ENCODE data around the gene TFCP2L1.

The TFCP2L1 gene

DNA sequence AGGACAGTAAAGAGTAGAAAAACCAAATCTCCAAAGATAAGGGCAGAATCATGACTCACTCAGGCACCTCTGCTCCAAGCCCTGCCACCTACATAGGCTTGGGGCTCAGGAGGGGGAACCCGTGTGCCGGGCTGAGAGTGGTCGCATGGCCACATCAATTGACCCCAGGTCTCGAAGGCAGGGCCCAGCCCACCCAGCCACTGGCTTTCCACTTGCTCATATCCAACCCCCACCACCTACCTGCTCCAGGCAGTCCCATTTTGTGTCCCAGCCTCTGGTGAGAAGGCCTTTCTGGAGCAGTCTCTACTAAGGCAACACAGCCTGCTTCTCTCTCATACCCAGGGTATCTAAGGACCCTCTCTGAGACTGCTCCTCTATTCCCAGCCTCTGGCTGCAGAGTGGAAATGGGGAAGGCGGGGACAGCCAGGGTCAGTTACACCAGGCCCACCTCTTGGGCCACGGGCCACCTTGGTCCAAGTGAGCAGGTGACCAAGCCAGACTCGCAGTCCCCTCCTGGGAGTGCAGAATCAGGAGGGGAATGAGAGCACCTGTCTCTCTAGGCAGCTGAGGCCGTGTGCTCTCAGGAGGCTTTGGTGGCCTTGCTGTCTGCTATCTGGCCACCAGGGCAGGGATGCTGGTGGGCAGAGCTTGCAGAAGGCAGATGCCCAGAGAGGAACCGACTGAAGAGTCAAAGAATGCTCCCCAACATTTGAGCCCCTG, 20.8 kb downstream of the TFCP2L1 start:
- DNase-seq: no peak

DNA sequence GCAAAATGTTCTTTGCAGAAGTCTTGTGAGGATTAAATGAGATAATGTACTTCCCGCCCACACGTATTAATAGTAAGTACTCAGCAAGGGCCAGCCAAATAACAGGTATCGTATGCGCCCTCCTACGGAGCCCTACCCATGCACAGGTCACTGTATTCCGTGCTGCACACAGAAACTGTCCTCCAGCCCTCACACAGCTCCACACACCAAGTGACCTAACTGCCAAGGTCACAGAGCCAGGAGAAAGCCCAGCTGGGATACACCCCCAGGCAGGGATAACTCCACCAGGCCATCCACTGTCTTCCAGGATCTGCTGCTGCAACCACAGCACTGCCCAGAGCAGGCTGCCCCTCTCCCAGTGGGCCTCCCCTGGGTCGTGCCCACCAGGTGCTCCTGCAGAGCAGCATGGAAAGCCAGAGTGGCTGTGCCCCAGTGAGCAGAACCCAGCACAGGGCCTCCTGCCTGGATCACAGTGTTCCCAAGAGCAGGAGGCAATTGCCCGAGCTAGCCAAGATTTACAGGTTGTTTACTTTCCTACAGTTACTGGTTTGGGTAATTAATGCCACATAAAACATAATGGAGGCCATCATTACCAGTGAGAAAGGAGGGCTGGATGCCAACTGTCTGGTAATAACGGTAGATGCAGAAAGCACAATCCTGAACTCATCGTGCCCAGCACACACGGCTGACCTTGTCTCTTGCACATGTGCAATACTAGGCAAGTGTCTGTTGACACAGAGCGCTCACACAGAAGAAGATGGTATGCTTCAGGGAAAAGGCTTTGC, 24.4 kb downstream of the TFCP2L1 start:
- no peak for DNase-seq

DNA sequence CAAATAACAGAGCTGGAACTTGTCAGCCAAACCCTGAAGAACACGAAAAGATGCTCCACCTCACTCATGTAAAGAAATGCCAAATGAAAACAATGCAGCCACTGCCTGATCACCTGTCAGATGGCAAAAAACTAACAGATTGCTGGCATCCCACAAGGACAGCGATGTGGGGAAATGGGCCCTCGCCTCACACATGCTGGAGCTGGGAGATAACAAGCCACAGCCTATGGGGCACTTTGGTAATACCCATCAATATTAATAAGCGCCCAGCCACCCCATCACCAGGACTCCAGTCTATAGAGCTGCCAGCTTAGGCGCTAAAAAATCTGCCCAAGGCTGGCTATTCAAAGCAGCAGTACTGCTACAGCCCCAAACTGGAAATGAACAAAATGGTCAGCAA, 27.0 kb downstream of the TFCP2L1 start:
- DNase-seq: no peak

DNA sequence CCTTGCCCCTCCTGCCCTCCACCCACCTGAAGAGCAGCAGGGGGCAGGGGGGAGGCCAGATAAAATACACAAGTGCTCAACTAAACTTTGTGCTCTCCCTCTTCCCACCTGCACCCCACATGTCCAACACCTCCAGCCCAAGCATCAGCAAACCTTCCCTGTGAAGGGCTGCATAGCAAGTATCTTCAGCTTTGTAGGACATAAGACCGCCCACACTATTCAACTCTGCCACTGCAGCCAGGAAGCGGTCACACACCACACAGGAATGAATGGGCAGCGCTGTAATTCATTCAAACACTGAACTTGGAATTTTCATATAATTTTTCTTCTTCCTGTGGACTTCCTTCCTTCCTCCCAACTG, 27.5 kb downstream of the TFCP2L1 start:
- DNase-seq: no peak

DNA sequence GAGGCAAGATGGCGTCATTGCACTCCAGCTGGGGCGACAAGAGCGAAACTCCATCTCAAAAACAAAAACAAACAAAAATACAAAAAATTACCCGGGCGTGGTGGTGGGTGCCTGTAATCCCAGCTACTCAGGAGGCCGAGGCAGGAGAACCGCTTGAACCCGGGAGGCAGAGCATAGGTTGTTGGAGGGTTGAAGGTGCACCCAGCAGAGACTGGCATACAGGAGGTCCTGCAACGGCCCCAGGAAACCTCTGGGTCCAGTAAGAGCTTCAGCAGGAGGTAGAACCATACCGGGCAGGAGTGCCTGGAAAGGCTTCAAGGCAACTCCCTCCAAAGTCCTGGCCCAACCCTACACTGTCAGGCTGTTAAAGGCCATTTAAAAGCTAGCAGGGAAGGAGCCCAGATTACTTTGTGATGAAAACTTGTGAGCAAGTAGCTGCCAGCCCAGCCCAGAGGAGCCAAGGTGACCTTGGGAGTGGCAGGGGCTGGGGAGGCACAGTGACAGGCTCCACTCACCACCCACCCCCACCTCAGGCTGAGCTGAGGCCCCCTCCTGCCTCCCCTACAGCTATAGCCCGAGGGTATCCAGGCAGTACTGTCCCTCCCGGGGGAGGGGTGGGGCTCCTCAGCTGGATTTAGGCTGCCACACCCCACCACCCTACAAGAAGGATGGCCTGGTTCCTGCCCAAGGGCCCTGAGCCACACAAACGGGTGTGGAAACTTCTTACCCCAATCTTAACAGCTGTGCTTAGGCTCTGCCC, 28.1 kb downstream of the TFCP2L1 start:
- DNase-seq: no peak

DNA sequence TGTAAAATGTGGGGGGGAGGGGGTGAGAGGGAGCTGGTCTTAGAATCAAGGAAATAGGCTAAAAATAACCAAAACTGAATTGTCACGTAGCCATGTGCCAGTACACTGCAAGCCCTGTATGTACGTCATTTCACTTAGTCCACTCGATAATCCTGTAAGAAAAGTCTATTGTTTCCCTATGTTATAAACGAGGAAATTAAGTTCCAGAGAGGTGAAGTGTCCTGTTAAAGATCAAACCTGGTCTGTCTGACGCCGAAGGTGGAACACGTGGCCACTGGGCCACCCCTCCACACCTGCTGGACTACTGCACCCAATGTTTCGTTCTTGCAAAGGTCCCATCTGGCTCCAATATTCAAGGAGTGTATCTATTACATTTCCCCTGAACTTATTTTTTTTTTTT, 29.6 kb downstream of the TFCP2L1 start:
- no peak for DNase-seq

DNA sequence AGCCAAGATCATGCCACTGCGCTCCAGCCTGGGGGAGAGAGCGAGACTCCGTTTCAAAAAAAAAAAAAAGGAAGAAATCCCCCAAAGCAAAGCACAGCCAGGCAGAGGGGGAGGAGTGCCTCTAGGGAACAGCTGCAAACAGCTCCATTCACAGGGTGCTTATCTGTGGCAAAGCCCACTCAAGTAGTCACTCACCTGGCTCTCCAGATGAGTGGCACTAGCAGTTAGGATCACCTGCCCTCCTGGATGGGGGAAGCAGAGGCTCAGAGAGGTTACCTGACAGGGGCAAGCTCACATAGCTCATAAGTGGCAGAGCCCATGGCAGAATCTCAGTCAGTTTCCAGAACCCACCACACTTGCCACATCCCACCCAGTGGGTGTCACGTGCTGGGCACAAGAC, 30.3 kb downstream of the TFCP2L1 start:
- no peak for DNase-seq

DNA sequence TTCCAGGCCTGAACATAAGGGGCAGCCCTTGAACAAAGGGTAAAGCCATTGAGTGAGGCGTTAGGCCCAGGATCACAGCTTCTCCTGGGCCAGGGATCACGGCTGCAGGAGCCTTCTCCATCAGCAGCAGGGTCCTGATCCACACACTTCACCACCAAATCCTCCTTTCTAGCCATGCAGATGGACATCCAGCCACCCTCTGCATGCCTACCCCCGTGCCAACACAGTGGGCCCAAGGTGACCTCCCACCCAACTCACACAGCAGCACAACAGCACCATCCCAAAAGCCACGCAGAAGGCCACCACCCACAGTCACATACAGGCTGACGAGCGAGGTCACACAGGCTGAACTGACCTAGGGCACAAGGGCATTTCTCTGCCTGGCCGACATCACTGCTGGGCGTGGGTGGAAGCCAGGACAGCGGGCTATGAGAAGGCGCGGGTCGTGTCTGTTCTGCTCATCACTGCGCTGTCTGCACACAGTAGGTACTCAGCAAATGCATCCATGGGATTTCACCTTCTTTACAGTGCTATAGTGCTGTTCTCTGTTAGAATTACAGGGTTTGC, 31.2 kb downstream of the TFCP2L1 start:
- no peak for DNase-seq

DNA sequence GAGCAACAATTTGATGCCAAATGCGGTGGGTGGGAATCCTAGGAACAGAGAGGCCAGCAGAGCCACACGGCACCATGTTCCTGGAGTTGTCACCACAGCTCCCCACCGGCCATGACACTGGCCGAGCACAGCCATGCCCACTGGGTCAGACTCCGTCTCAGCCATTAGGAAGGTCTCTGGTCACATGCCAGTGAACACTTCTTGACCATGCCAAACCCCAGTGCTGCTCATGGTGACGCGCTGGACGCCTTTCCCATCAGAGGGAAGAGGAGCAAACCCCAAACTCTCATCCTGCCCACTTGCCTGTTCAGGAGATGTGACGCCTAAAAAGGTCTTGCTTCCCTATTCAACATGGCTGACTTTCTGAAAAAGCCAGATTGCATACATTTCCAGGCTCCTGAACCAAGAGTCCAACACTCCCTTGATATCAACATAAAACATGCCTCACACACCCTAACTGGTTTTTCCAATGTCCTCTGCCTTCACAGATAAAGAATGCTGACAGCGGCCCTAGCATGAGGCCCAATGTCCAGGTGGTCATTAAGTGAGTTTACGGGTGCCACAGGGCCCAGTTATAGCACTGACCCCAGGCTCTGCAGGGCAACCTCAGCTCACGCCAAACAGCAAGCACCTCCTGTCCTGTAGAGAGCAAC, 31.9 kb downstream of the TFCP2L1 start:
- DNase-seq: no peak

DNA sequence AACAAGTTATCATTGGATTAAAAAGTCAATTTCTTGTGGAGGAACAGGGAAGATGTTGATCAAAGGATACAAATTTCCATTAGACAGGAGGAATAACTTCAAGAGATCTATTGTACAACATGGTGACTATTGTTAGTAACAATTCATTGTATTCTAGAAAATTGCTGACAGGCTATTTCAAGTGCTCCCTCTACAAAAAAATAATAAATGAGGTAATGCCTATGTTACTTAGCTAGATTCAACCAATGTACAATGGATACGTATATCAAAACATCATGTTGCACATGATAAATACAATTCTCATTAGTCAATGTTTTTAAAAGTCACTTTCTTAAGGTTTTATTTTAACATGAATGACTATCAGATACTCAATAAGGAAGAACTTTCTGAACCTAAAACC, 33.5 kb downstream of the TFCP2L1 start:
- no peak for DNase-seq

DNA sequence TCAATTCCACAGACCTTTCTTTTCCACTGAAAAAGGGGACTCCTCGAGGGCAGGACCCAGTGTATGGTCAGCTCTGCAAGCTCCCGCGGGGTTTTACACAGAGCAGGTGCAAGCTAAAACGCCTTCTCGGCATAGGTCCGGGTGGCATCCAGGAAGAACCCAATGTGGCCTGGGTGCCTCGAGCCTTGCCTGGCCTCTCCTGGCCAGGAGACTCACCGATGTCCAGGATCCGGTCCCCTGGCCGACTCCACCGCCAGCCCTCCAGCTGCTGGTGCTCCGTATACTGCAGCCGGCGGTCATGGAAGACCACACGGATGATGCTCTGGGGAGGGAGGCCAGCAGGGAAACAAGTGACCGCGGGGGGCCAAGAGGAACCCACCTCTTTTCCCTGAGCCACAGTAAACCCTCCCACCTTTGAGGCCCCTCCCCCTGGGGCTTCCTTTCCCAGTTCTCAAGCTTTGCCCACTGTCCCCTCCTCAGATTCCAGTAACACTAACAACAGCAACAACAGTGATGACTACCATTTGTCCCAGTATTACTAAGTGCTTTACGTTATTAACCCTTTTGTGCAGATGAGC, 36.1 kb downstream of the TFCP2L1 start:
- no peak for DNase-seq

DNA sequence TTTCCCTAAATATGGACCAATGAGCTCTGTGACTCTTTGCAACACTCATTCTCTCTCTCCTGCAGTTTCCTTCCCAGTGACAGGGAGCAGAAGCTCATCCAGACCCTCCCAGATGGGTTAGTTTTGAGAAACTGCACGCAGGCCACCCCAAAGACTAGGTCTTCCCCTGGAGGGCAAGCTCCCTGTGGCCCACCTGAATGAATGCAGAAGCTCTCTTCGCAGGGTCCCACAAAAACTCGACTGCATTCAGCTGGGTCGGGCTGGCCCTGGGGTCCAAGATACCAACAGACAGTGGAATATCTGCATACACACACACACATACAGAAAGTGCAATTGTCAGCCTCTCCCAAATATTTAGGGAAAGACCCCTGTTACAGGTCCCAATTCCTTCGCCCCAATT, 37.0 kb downstream of the TFCP2L1 start:
- no peak for DNase-seq

DNA sequence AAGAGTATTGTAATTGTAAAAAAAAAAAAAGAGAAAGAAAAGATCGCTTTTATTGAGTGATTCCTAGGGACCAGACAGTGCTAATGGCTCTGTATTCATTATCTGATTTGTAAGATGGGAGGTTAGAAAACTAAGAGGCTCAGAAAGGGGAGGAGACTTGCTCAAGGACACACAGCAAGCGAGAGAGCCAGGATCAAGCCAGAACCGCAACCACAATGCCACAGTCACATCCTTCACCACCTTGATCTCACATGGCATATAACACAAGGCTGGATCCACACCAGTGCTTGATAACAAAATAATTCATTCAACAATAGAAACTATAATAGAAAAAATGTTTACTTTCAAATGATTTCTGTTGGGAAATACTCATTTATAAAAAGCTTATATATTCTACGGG, 37.5 kb downstream of the TFCP2L1 start:
- no peak for DNase-seq

DNA sequence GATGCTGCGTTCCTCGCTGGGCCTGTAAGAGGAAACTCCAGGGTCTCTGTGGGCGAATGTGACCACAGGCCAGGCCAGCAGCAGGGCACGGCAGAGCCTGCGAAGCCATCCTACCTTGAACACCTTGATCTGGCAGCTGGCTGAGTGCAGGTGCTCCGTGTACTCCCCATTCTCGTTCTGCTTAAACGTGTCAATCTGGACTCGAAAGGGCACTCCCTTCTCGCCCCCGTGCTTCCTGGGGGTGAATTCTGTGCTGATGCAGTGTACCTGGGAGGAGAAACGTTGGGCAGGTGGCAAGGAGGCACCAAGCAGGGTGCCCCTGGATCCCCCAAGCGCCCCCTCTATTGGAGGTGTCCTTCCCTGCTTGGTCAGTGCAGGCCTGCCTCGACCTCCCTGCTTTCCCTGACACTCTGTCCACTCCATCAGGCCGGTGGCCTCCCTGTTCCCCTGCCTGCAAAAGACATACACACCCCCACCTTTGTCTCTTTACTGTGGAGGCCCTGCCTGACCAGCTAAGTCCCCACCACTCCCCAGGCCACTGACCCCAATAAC, 38.2 kb downstream of the TFCP2L1 start:
- DNase-seq: no peak

DNA sequence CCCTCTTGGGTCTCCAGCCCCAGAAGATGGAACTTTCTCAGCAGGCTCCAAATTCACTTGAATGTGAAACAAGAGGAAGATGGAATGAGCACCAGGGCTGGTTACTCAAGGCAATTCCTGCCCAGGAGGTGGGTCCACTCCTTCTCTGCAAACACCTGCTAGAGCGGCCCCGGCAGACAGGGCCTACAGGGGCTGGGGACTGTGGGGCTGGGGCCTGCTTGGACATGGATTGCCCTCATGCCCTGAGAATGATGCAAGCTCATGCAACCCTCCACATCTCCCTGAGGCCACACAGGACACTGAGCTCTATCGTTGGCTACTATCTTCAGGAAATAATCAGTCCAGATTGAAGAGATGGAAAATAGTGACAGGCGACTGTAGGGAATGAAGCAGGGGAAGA, 39.1 kb downstream of the TFCP2L1 start:
- no peak for DNase-seq

DNA sequence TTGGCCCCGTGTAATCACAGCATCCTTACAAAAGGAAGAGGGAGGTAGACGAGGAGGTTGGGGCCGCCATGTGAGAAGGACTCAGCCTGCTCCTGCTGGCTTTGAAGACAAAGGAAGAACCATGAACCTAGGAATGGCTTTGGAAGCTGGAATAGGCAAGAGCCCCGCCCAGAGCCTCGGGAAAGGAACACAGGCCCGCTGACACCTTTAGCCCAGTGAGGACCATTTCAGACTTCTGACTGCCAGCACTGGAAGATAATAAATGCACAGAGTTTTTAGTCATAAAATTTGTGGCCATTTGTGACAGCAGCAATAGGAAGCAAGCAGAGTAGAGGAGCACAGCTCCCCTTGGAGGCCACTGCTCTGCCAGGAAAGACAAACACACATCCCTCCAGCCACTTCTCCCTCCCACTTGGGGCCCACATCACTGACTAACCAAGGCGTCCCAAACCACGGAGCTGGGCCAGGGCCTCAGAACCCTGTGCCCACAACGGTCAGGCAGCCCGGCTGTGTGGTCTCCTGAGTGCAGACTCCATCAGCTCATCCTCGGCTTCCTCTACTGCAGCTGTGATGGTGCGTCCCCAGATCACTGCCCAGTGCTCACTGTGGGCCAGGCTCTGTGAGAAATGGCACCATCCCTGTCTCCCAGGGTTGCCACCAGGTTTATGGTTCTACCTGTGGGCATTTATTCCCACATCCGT, 39.7 kb downstream of the TFCP2L1 start:
- no peak for DNase-seq

DNA sequence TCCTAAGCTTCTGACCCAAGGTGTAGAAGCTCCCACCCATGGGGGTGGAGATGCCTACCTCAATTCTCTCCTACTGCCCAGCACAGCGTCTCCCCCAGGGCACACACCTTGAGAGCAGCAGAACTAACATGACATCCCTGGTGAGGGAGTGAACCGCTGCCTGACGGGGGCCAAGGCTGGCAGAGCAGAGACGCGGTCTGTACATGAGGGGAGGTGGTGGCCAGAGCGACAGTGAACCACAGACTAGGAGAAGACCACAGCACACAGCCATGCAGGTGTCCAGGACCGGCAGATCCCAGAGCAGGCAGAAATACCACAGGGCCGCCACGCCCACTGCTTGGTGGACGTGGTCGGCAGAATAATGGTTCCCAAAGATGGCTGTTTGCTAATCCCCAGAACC, 40.4 kb downstream of the TFCP2L1 start:
- DNase-seq: no peak

DNA sequence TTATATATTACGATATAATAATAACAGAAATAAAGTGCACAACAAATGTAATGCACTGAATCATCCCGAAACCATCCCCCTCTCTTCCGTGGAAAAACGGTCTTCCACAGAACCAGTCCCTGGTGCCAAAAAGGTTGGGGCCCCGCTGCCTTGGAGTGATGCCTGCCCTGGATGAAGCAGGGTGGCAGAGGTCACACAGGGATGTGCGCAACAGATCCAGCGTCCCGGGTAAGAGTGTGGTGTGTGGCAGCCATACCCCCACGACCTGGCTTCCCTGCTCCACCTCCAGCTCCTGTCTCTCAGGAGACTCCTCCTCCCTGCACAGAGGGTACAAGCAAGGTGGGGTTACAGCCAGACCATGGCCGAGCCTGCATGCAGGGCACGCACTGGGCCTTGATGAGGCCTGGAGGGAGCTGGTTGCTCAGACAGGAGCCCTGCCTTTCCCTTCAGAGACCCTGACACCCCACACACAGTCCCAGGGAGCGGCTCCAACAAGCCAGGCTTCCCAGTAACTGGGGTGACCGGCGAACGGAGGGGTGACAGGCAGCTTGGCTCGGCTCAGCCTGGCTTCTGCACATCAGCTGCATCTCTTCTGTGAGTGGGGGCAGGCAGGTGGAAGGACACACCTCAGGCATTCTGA, 41.1 kb downstream of the TFCP2L1 start:
- no peak for DNase-seq

DNA sequence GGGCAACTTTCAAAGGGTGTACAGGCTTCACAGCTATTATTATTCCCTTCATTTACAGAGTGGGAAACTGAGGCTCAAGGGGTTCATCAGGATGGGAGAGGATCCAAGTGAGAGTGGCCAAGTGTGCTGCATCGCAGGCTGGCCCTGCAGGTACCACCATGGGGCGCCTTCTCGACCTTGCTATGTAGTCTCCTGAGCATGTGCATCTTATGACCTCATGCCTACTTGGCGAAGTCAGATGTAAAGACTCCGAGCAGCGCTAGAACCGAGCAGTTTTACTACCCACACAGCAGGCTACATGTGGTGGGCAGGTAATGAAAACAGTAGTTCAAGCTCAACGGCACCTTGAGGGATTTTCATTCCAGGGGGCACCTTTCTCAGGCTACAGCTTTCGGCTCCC, 42.0 kb downstream of the TFCP2L1 start:
- no peak for DNase-seq

DNA sequence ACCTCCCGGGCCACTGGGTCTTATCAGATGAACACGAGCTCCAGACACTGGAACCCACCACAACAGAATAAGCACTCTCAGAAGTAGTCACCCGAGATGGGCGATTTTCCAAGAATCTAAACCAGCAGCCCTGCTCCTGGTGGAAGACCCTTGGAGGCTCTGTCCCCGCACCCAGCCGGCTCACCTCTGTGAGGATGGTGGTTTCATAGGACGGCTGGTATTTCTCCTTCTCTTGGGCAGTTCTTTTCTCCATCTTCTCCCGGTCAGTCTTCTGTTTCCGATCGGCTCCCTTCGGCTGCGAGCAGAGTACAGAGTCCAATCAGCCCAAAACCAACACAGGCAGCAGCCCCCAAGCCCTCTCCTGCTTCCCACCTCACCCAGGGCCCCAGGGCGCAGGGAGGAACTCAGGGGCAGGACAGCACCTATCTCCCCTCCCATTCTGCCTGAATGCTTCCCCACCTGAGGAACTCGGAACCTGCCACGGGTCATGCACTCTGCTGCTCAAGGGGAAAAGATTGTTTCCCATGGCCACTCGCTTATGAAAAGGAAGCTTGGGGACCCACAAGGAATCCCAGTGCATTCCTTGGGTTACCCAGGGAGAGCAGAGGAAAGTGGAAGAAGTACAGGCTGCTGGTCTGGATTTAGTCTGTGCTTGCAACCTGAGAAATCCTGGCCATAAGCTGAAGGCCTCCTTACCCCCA, 42.7 kb downstream of the TFCP2L1 start:
- DNase-seq: no peak

DNA sequence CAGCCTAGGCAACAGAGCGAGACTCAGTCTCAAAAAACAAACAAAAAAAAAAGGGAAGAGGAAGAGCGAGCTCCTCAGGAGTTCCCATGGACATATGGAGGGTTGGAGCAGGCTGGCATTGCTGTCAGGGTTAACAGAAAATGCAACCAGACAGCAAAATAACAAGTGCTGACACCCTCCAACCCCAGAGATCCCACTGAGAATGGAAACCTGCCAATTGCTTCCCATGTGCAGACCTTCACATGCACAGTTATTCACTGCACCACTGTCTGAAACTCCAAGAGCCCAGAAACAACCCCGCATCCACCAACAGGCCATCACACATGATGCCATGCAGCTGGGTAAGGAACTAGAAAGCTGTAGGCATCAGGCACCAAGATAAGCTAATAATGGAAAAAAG, 43.5 kb downstream of the TFCP2L1 start:
- DNase-seq: no peak

Measured in activated T-cell treated with anti-CD3 and anti-CD28 coated beads, Interleukin-2, amount 50 U/mL, for 48 hours (primary cell).